Thoracic aorta (tissue), 2 donors: Measurements from ENCODE around the gene LRRC39. TPM values are rescaled to one million over a fixed set of nuclear protein-coding genes. Genes with fewer than 3 reads are reported as not detected.

Source experiments
- ATAC-seq: fragments of 150-250 bp; one replicate; pipeline ENCODE4 v1.8.0; 2017; ENCODE audit warnings: low read depth; ENCODE audit not compliant: insufficient number of reproducible peaks, low FRiP score
- DNase-seq: peaks from one replicate; pipeline ENCODE4 v3.0.0-alpha.2; 2020; ENCODE audit warnings: low spot score
- H3K27ac ChIP-seq, 2 donors: fragments of 200-600 bp; sonication (generic); 1 replicate in 1 of 2; 2 replicates in 1 of 2; pipeline ENCODE4 v1.5.1; 2016; ENCODE audit warnings: mild to moderate bottlenecking in 2 of 2, moderate library complexity in 2 of 2
- H3K27me3 ChIP-seq: fragments of 200-600 bp; sonication (generic); replicated peaks from 2 replicates; pipeline ENCODE4 v1.6.0; 2016; ENCODE audit warnings: mild to moderate bottlenecking; ENCODE audit not compliant: insufficient read depth
- H3K36me3 ChIP-seq: fragments of 200-600 bp; sonication (generic); one replicate; pipeline ENCODE4 v1.5.1; 2016
- H3K4me1 ChIP-seq, 2 donors: fragments of 200-600 bp; sonication (generic); 1 replicate in 1 of 2; 2 replicates in 1 of 2; pipeline versions ENCODE4 v1.5.1 to v1.6.0; 2016; ENCODE audit warnings: low read depth in 2 of 2, mild to moderate bottlenecking in 1 of 2; ENCODE audit not compliant: control insufficient read depth in 1 of 2
- H3K4me3 ChIP-seq: fragments of 200-600 bp; sonication (generic); 2 replicates; pipeline ENCODE4 v1.5.1; 2016; ENCODE audit warnings: mild to moderate bottlenecking
- H3K9me3 ChIP-seq: fragments of 200-600 bp; sonication (generic); 2 replicates; pipeline ENCODE4 v1.5.1; 2016
- CTCF ChIP-seq: fragments of 200-600 bp; sonication (generic); IDR thresholded peaks from one replicate; pipeline ENCODE4 v1.5.1; 2019; ENCODE audit warnings: antibody characterized with exemption
- total RNA-seq, 2 donors: library from RNA; depleted of rRNA; stranded (reverse); fragments of >200 nt; gene quantifications; one replicate each; pipeline versions ENCODE4 v1.1.0 to v1.2.3, GENCODE V29; 2016

Gene LRRC39
- 1 to 10 TPM; 2.3 to 2.4 TPM for total RNA-seq

GRCh38 chr1:100178091-100178490 is at the start of gene LRRC39:
LRRC39 (minus strand) TSS chr1:100178256; CDS start chr1:100168516, 9,740 bp downstream.
- no peak for TF ChIP-seq CTCF
- Histone ChIP-seq H3K27ac (no peak within 1 kb of the TSS), H3K4me1 (no peaks in the 10 kb centered on the region), H3K4me3 (no peak within 1 kb of the TSS), H3K36me3 (no peaks in the 10 kb centered on the region), H3K9me3 (no peaks in the 10 kb centered on the region), H3K27me3 (no peaks in the 10 kb centered on the region)
- ATAC-seq (no peak), DNase-seq (no peak)

DNA sequence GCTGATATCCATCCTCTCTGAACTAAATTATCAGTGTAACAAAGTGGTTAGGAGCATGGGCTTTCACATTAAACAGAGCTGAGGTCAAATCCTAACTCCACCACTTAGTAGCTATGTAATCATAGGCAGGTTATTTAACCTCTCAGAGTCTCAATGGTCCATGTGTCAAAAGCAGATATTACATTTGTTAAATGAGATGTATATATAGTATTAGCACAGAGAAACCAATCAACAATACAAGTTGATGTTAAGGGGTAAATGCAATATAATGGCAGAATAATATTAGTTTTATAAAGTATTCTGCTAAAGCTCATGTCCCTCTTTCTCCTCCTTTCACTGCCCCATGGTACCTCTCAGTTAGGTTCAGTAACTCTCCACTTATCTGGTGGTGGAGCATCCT is 44.4 kb upstream of the LRRC39 start:
- no peaks in the 10 kb centered on the region for H3K4me1 ChIP-seq
- DNase-seq (no peak), ATAC-seq (no peak)
- TF ChIP-seq CTCF = no peak
- H3K9me3 ChIP-seq = no peaks in the 10 kb centered on the region
- no peak overlapping the region for H3K27ac ChIP-seq
- H3K36me3 ChIP-seq = peaks cover 14% of the 10 kb centered on the region
- no peak overlapping the region for H3K4me3 ChIP-seq
- no peaks in the 10 kb centered on the region for H3K27me3 ChIP-seq

DNA sequence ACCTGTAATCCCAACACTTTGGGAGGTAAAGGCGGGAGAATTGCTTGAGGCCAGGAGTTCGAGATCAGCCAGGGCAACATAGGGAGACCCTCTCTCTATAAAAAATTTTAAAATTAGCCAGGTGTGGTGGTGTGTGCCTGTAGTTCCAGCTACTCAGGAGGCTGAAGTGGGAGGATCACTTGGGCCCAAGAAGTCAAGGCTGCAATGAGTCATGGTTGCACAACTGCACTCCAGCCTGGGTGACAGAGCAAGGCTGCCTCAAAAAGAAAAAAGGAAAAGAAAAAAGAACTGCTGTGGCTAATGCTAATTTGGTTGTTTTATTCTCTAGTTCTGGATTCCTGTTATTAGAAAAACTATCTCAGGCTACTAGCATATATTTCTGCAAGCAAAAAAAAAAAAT is 41.8 kb upstream of the LRRC39 start:
- Histone ChIP-seq H3K9me3 (no peaks in the 10 kb centered on the region), H3K36me3 (peaks cover 8% of the 10 kb centered on the region), H3K27me3 (no peaks in the 10 kb centered on the region), H3K27ac (no peak overlapping the region), H3K4me3 (no peak overlapping the region), H3K4me1 (no peaks in the 10 kb centered on the region)
- ATAC-seq (no peak), DNase-seq (no peak)
- TF ChIP-seq CTCF = no peak

- H3K27me3 ChIP-seq = no peaks in the 10 kb centered on the region
- H3K27ac ChIP-seq = no peak overlapping the region
- no peaks in the 10 kb centered on the region for H3K4me1 ChIP-seq
- no peak overlapping the region for H3K4me3 ChIP-seq
- DNase-seq (no peak), ATAC-seq (no peak)
- H3K36me3 ChIP-seq = peaks cover 11% of the 10 kb centered on the region
- H3K9me3 ChIP-seq = no peaks in the 10 kb centered on the region
- no peak for TF ChIP-seq CTCF
Observed at GRCh38 chr1:100219457-100219856, 41.4 kb upstream of the LRRC39 start.

GRCh38 chr1:100217834-100218233 is 39.8 kb upstream of the LRRC39 start:
- Histone ChIP-seq H3K27ac (no peak overlapping the region), H3K36me3 (peaks cover 24% of the 10 kb centered on the region), H3K4me3 (no peak overlapping the region), H3K9me3 (no peaks in the 10 kb centered on the region), H3K4me1 (no peaks in the 10 kb centered on the region), H3K27me3 (no peaks in the 10 kb centered on the region)
- no peak for TF ChIP-seq CTCF
- no peak for DNase-seq
- ATAC-seq = no peak
